HG03378 (cell line): ENCODE data around the gene SAP30L.

Experiments used
- ATAC-seq: cut with Tn5 transposase; IDR thresholded peaks from one replicate; pipeline ENCODE4 v1.9.1; 2021; ENCODE audit warnings: mild to moderate bottlenecking, moderate library complexity; ENCODE audit not compliant: unreplicated experiment

Gene SAP30L

DNA sequence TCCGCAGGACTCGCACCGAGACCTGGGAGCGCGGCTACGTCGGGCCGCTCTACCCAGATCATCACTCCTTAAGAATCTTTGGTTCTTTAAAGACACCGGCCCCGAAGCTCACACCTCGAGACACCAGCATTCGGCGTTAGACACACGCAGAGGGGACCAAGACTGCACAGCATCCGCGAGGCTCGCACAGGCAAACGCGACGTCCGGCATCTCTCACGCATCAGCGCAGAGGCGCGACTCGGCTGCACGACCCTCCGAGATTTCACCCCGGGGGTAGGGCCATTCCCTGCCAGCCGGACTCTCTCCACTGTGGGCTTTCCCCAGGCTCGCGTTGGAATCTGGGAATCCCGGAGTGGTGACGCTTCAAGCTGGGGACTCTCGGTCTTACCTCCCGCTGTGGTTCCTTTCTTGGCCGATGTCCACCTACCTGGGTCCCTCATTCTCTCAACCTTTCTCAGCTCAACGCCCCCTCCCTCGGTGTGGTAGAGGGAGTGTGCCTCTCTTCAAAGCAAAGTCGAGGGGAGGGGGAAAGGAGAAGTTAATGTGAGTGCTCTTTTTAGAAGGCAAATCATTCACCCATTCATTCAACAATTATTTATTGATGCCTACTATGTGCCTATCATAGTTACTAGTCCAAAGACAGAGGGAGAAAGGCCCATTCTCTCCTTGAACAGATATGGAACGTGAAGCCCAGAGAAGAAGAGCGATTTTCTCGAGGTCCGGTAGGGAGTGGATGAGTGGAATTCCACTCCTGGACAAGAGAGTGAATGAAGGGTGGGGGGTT lies 33.6 kb downstream of the SAP30L start:
- ATAC-seq = no peak

DNA sequence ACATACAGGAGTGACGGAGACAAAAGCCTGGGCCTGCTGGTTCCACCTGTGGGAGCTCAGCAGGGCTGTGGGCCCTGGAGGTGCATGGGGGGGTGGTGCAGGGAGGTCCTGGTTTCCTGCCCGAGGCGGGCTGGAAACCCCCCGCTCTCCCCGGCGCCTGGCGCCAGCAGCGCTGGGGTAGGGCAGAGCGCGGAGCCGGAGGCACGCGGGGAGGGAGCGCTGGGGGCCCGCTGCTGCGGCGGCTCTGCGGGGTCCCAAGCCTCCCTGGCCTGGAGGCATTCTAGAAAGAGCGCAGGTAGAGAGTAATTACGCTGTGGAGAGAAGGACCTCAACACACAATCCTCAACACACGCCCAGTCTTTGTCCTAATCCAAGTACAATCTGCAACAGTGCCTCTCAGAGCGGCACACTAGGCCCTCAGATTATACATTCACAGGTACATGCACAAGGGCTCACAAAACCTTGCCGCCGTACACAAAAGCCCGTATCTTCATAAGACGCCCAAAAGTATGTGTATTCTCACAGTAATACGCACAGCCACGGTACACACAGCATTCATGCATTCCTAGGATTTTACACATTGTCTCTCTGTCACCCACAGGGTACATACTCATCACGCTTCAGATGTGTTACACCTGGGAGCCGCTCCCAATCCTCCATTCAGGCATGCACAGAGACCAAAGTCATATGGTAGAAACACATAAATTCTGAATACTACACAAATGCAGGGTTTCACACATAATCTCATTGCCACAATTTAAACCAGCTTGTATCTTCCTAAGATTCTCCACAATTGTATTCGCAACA lies 34.4 kb downstream of the SAP30L start:
- ATAC-seq = no peak

- no peak for ATAC-seq
Measured at GRCh38 chr5:154480847-154481246, 35.0 kb downstream of the SAP30L start.

DNA sequence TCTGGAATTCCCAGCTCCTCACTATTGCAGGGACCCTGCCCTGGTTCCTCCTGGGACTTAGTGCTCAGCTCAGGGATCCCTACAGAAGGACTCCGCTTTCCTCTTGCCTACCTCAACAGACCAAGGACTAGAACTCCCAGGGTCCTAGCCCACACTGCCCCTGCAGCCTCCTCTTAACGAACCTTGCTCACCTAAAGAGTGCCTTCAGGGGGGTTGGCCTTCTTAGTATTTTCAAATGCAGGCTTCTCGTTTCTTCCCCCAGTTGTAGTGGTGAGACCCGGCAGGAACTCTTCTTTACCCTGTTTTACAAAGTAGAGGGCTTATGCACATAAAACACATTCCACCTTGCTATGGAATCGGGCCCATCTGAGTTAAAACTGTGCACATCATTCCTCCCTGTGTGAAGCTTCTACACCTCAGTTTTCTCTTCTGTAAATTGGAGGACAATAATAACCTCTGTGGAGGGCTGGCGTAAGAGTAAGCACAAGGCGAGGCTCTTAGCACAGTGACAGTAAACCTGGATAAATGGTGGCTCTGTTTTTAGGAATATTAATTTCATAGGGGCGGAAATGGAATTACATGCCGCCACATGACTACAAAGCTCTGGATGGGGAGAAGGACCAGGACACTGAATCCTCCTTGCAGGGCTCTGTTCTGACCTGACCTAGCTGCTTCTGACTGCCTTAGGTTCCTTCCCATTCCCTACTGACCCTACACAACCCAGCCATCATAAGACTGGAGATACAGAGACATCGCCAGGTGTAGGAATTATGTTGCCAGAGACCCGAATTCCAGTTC lies 36.0 kb downstream of the SAP30L start:
- ATAC-seq = no peak

GRCh38 chr5:154482528-154483449 lies 37.0 kb downstream of the SAP30L start:
- no peak for ATAC-seq

GRCh38 chr5:154483654-154484392 lies 38.0 kb downstream of the SAP30L start:
- ATAC-seq = no peak

DNA sequence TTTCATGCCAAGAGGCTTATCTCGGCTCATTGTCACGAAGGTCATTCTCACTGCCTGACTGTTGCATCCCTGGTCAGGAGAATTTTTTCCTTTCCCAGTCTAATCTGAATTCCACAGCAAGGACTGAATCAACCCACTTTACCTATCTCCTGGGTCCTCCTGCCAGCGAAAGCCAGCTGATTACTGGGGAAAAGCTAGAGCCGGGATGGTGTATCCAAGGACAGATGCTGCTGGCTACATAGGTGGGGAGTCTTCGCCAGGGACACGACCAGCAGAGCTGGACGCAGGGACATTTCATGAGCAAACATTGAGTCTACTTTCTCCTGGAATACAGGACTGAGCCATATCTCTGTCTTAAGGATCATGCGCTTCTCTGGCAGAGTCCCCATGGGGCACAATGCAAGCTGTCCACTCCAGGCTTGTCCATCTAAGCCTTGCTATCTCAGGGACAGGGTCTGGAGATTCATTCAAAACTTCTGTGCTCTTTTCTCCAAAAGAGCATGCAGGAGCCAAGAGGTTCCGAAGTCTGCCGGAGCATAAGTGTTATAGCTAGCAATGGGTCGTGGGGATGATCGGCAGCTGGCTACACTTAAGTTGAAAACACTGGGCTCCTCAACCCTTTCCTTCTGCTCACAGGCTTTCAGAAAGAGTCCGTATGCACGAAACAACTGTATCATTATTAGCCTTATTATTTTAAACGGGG lies 38.7 kb downstream of the SAP30L start:
- no peak for ATAC-seq

GRCh38 chr5:154485096-154485491 lies 39.3 kb downstream of the SAP30L start:
- ATAC-seq = no peak

GRCh38 chr5:154485850-154486426 lies 40.1 kb downstream of the SAP30L start:
- ATAC-seq = no peak

DNA sequence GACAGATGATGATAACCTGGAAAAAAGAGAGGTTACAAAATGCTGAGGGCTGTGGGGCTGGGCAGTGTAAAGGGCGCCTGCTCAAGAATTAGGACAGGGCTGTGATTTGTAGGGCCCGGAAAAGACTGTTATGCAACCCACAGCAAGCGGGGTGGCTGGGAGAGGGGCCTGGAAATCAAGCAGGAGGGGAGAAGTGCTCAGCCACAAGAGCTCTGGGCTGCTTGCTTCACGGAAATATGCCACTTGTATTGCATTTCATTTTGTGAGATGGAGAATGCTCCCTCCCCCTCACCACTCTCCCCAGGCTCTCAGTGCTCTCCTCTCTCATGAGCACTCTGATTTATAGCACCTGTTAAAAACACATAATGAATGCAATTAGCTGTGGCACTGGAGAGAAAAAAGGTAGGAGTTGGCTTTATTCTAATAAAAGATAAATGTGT lies 40.6 kb downstream of the SAP30L start:
- ATAC-seq = no peak

DNA sequence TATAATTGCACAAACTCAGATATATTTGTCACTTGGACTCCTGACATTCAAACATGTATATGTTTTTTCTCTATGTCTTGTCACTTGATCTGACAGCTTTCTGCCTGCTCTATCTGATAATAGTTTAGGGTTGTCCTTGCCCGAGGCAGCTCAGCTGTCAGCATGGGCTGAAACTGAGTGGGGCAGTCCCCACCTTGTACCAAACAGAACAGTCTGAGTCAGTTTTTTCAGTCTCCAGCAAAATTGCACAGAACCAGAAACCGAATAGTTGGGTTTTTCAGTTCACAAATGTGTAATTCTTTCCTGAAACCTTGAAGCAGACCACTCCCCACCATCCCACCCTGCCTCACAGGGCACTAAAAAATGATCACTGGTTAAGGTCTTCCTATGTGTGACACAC lies 41.7 kb downstream of the SAP30L start:
- ATAC-seq = peak; percentile 99

DNA sequence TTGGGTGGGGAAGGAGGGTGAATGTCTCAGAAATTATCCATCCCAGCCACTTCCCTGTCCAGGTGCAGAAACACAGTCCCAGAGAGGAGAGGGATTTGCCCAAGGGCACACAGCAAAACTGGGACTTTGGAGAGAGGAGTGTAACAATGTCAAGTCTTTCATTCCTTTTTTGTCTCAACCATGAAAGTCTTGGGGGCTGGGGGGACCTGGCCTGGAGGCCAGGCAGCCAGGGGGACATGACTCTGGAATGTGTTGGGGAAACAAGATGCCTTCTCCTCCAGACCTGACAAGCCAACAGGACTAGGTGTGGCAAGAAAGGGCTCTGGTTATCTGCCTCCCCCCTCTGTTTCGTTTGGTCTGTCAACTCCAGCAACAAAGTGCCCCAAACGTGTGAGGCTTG lies 46.1 kb downstream of the SAP30L start:
- no peak for ATAC-seq

GRCh38 chr5:154493274-154493673 lies 47.5 kb downstream of the SAP30L start:
- ATAC-seq = no peak

- no peak for ATAC-seq
Measured at GRCh38 chr5:154494036-154494435, 48.2 kb downstream of the SAP30L start.

- ATAC-seq = no peak
Measured at GRCh38 chr5:154498591-154498990, 52.8 kb downstream of the SAP30L start.

DNA sequence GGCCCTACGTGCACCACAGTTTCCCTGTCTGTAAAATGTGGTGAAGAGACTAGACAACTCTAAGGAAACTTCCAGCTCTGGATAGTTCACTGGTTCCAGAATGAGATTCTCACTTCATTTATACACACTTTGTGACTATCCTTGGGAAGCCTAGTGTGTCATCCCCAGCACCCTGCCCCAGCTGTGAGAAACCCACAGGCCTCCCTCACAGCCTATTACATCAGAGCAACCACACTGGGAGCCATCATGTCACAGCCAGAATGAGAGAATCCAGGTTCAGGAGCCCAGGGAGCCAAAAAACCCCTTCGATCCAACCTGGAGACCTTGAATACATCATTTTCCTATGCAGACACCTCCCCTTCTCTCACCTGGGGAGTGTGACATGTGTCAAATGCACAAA lies 53.2 kb downstream of the SAP30L start:
- ATAC-seq = no peak

DNA sequence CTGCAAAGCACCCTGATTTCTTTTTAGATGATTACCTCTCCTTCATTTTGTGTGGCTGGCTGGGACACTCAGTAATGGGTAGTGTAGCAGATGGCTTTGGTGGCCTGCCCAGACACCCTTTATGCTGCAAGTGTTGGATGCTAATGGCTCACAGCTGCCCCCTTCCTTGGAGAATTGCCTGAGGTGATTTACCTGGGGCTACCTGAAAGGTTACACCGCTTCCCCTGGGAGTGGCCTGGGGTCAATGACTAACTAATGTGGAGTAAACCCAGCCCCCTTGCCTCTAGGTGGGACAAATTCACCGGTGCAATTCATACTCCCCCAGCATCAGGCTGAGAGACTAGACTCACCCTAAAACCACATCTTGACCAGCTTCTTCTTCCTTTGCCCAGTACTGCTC lies 55.8 kb downstream of the SAP30L start:
- ATAC-seq = no peak

- ATAC-seq = no peak
Measured at GRCh38 chr5:154502180-154502579, 56.4 kb downstream of the SAP30L start.

- no peak for ATAC-seq
Measured at GRCh38 chr5:154503698-154504039, 57.9 kb downstream of the SAP30L start.
